HepG2 (cell line): ENCODE results near the gene CDK10. TPM values are rescaled to one million over a fixed set of nuclear protein-coding genes. Genes with fewer than 3 reads are reported as not detected.

Experiments used
- ATF1 ChIP-seq: IDR thresholded peaks from 2 replicates; pipeline ENCODE4 v1.6.1; 2016; ENCODE audit warnings: mild to moderate bottlenecking, control low read depth
- ATF7-NPFF ChIP-seq: sonication (generic); formaldehyde crosslinking; IDR thresholded peaks from 2 replicates; pipeline ENCODE4 v1.8.1; 2023; ENCODE audit warnings: mild to moderate bottlenecking, low read depth, missing genetic modification reagents, moderate library complexity
- CENPX ChIP-seq: sonication (generic); formaldehyde crosslinking; IDR thresholded peaks from 2 replicates; pipeline ENCODE4 v1.9.0; 2021; ENCODE audit warnings: mild to moderate bottlenecking, missing genetic modification reagents, moderate library complexity
- ETV5 ChIP-seq: IDR thresholded peaks from 2 replicates; pipeline ENCODE4 v1.6.1; 2018; ENCODE audit warnings: missing biosample characterization, missing genetic modification reagents, inconsistent platforms, borderline replicate concordance
- FOXP1 ChIP-seq, 2 experiments: fragments of 450-650 bp in 1 of 2; IDR thresholded peaks; 2 replicates each; pipeline ENCODE4 v1.6.1; 2017 to 2018; ENCODE audit warnings: antibody characterized with exemption in 1 of 2
- KDM3A ChIP-seq: IDR thresholded peaks from 2 replicates; pipeline ENCODE4 v1.6.1; 2018; ENCODE audit warnings: low read depth, missing compliant biosample characterization
- MED13 ChIP-seq: sonication (generic); formaldehyde crosslinking; IDR thresholded peaks from 2 replicates; pipeline ENCODE4 v1.5.0; 2020; ENCODE audit warnings: missing genetic modification reagents
- MEIS1 ChIP-seq: sonication (generic); formaldehyde crosslinking; IDR thresholded peaks from 2 replicates; pipeline ENCODE4 v1.9.0; 2021; ENCODE audit warnings: mild to moderate bottlenecking, missing genetic modification reagents, moderate library complexity, borderline replicate concordance
- MIER2 ChIP-seq: IDR thresholded peaks from 2 replicates; pipeline ENCODE4 v1.6.1; 2016; ENCODE audit warnings: missing biosample characterization, missing genetic modification reagents
- NRL ChIP-seq: sonication (generic); formaldehyde crosslinking; IDR thresholded peaks from 2 replicates; pipeline ENCODE4 v1.5.0; 2020; ENCODE audit warnings: missing genetic modification reagents, mild to moderate bottlenecking, moderate library complexity, borderline replicate concordance
- TMF1 ChIP-seq: sonication (generic); formaldehyde crosslinking; IDR thresholded peaks from 2 replicates; pipeline ENCODE4 v1.8.1; 2022; ENCODE audit warnings: low read depth, missing genetic modification reagents
- TOE1 ChIP-seq: sonication (generic); formaldehyde crosslinking; IDR thresholded peaks from 2 replicates; pipeline ENCODE4 v1.4.0; 2020; ENCODE audit warnings: mild to moderate bottlenecking, missing genetic modification reagents
- WIZ ChIP-seq: sonication (generic); formaldehyde crosslinking; IDR thresholded peaks from 2 replicates; pipeline ENCODE4 v1.5.1; 2020; ENCODE audit warnings: mild to moderate bottlenecking, missing genetic modification reagents
- ZNF256 ChIP-seq: sonication (generic); formaldehyde crosslinking; conservative IDR thresholded peaks from 2 replicates; pipeline ENCODE4 v1.4.0; 2020; ENCODE audit warnings: missing genetic modification reagents
- ZNF644 ChIP-seq: IDR thresholded peaks from 2 replicates; pipeline ENCODE4 v1.6.1; 2016; ENCODE audit warnings: low read depth
- polyA plus RNA-seq, 8 experiments: library from polyadenylated mRNA; depleted of rRNA in 3 of 8; stranded (reverse) in 7 of 8; unstranded in 1 of 8; fragments of >200 nt; fragmentation: Illumina TruSeq in 4 of 8; extraction: Trizol in 4 of 8; gene quantifications; 2 replicates each; pipeline versions ENCODE4 v1.2.1 to v1.2.3, GENCODE V29; 2011 to 2016; ENCODE audit warnings: low read depth in 4 of 8, missing spikeins in 1 of 8, mixed read lengths in 1 of 8; ENCODE audit not compliant: insufficient read depth in 1 of 8
- total RNA-seq, 5 experiments: library from RNA; depleted of rRNA; stranded (reverse); fragments of >200 nt; fragmentation: Illumina TruSeq; extraction: Trizol; gene quantifications; 2 replicates each; pipeline ENCODE4 v1.2.3, GENCODE V29; 2016; ENCODE audit warnings: low read depth in 1 of 5
- TF ChIP-seq, protein P1 (sequence below): sonication (generic); formaldehyde crosslinking; IDR thresholded peaks from 2 replicates; pipeline ENCODE4 v1.4.0; 2020; ENCODE audit warnings: missing genetic modification reagents, mild to moderate bottlenecking, borderline replicate concordance
- TF ChIP-seq, protein P2 (sequence below): sonication (generic); formaldehyde crosslinking; IDR thresholded peaks from 2 replicates; pipeline ENCODE4 v1.4.0; 2020; ENCODE audit warnings: missing genetic modification reagents, borderline replicate concordance
- TF ChIP-seq, protein P3 (sequence below): sonication (generic); formaldehyde crosslinking; IDR thresholded peaks from 2 replicates; pipeline ENCODE4 v1.9.0; 2021; ENCODE audit warnings: missing genetic modification reagents, borderline replicate concordance
- TF ChIP-seq, protein P4 (sequence below): sonication (generic); formaldehyde crosslinking; IDR thresholded peaks from 2 replicates; pipeline ENCODE4 v1.5.0; 2020; ENCODE audit warnings: mild to moderate bottlenecking, missing genetic modification reagents

The CDK10 gene
- total and polyA plus RNA-seq, 2 of the 13 experiments (the other 11 are each of a cell fraction or from before 2014, with no cell fraction given), result 2.5 to 3.9 TPM

DNA sequence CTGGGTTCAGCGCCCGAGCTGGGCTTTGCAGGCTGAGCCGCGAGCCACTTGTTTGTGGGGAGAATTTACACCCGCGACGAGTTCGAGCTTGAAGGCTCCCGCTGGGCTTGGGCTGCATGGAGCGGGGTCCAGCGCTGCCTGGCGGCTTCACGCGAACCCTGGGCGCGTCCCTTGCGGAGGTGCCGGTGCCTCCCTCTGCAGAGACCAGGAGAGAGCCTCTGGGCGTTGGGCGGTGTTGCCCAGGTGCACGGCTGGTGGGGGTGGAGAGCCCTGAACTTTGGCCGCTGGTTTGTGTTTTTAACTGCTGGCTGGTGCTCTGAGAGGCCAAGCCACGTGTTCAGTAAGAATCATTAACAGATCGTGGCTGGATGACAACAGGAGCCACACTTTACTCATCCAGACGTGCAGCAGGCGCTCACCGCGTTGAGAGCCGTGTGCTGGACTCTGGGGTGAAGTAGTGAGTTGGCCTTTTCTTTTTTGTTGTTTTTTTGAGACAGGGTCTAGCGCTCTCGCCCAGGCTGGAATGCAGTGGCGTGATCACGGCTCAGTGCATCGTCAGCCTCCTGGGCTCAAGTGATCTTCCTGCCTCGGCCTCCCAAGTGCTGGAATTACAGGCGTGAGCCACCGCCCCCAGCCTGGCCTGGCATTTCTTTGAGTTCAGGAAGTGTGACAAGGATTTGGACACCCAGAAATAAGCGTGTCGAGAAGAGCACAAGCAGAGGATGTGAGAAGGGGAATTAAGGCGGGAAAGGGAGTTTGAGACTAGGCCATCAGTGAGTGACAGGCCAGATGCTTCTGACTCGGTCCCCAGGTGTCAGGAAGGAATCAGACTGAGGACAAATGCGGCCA lies 827 bp downstream of the CDK10 start (continued):
- TF ChIP-seq ATF1 (CRISPR knock-in tag), result no peak
- TF ChIP-seq, protein P1, sequence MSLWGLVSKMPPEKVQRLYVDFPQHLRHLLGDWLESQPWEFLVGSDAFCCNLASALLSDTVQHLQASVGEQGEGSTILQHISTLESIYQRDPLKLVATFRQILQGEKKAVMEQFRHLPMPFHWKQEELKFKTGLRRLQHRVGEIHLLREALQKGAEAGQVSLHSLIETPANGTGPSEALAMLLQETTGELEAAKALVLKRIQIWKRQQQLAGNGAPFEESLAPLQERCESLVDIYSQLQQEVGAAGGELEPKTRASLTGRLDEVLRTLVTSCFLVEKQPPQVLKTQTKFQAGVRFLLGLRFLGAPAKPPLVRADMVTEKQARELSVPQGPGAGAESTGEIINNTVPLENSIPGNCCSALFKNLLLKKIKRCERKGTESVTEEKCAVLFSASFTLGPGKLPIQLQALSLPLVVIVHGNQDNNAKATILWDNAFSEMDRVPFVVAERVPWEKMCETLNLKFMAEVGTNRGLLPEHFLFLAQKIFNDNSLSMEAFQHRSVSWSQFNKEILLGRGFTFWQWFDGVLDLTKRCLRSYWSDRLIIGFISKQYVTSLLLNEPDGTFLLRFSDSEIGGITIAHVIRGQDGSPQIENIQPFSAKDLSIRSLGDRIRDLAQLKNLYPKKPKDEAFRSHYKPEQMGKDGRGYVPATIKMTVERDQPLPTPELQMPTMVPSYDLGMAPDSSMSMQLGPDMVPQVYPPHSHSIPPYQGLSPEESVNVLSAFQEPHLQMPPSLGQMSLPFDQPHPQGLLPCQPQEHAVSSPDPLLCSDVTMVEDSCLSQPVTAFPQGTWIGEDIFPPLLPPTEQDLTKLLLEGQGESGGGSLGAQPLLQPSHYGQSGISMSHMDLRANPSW, result peak; percentile 97
- TF ChIP-seq ATF7-NPFF (CRISPR knock-in tag), result peak; percentile 90
- TF ChIP-seq, protein P2, sequence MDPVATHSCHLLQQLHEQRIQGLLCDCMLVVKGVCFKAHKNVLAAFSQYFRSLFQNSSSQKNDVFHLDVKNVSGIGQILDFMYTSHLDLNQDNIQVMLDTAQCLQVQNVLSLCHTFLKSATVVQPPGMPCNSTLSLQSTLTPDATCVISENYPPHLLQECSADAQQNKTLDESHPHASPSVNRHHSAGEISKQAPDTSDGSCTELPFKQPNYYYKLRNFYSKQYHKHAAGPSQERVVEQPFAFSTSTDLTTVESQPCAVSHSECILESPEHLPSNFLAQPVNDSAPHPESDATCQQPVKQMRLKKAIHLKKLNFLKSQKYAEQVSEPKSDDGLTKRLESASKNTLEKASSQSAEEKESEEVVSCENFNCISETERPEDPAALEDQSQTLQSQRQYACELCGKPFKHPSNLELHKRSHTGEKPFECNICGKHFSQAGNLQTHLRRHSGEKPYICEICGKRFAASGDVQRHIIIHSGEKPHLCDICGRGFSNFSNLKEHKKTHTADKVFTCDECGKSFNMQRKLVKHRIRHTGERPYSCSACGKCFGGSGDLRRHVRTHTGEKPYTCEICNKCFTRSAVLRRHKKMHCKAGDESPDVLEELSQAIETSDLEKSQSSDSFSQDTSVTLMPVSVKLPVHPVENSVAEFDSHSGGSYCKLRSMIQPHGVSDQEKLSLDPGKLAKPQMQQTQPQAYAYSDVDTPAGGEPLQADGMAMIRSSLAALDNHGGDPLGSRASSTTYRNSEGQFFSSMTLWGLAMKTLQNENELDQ, result no peak
- TF ChIP-seq FOXP1 (IDR thresholded peaks at IDR 0.05), result peak; percentile 55; the same call in 1 of the 2 replicates
- TF ChIP-seq FOXP1 (CRISPR knock-in tag; IDR thresholded peaks at IDR 0.05), result peak; percentile 81
- TF ChIP-seq MEIS1, result peak; percentile 91; the same call in 1 of the 2 replicates
- TF ChIP-seq ZNF644 (CRISPR knock-in tag), result peak; percentile 90
- TF ChIP-seq TMF1 (CRISPR knock-in tag), result peak; percentile 99
- TF ChIP-seq WIZ (CRISPR knock-in tag), result peak; percentile 98
- TF ChIP-seq TOE1 (CRISPR knock-in tag), result peak; percentile 98
- TF ChIP-seq, protein P3, sequence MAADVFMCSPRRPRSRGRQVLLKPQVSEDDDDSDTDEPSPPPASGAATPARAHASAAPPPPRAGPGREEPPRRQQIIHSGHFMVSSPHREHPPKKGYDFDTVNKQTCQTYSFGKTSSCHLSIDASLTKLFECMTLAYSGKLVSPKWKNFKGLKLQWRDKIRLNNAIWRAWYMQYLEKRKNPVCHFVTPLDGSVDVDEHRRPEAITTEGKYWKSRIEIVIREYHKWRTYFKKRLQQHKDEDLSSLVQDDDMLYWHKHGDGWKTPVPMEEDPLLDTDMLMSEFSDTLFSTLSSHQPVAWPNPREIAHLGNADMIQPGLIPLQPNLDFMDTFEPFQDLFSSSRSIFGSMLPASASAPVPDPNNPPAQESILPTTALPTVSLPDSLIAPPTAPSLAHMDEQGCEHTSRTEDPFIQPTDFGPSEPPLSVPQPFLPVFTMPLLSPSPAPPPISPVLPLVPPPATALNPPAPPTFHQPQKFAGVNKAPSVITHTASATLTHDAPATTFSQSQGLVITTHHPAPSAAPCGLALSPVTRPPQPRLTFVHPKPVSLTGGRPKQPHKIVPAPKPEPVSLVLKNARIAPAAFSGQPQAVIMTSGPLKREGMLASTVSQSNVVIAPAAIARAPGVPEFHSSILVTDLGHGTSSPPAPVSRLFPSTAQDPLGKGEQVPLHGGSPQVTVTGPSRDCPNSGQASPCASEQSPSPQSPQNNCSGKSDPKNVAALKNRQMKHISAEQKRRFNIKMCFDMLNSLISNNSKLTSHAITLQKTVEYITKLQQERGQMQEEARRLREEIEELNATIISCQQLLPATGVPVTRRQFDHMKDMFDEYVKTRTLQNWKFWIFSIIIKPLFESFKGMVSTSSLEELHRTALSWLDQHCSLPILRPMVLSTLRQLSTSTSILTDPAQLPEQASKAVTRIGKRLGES (CRISPR knock-in tag), result peak; percentile 98
- TF ChIP-seq ZNF256 (CRISPR knock-in tag), result peak; percentile 98; the same call in 1 of the 2 replicates
- no peak for TF ChIP-seq CENPX (CRISPR knock-in tag)
- TF ChIP-seq, protein P4, sequence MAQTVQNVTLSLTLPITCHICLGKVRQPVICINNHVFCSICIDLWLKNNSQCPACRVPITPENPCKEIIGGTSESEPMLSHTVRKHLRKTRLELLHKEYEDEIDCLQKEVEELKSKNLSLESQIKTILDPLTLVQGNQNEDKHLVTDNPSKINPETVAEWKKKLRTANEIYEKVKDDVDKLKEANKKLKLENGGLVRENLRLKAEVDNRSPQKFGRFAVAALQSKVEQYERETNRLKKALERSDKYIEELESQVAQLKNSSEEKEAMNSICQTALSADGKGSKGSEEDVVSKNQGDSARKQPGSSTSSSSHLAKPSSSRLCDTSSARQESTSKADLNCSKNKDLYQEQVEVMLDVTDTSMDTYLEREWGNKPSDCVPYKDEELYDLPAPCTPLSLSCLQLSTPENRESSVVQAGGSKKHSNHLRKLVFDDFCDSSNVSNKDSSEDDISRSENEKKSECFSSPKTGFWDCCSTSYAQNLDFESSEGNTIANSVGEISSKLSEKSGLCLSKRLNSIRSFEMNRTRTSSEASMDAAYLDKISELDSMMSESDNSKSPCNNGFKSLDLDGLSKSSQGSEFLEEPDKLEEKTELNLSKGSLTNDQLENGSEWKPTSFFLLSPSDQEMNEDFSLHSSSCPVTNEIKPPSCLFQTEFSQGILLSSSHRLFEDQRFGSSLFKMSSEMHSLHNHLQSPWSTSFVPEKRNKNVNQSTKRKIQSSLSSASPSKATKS, result peak; percentile 89; the same call in 1 of the 2 replicates
- TF ChIP-seq MED13, result peak; percentile 93
- TF ChIP-seq NRL (CRISPR knock-in tag), result peak; percentile 97
- peak; percentile 82 for TF ChIP-seq MIER2 (CRISPR knock-in tag)
- TF ChIP-seq KDM3A, result peak; percentile 98; the same call in 1 of the 2 replicates
- peak; percentile 70 for TF ChIP-seq ETV5
